Measurements from ENCODE around the gene SMYD1. TPM values are rescaled to one million over a fixed set of nuclear protein-coding genes. Genes with fewer than 3 reads are reported as not detected.

SMYD1 gene
- total RNA-seq, 2 experiments from 2014 or later: not detected

GRCh38 chr2:88125344-88125923 is 57.8 kb downstream of the SMYD1 start:
- ChIA-PET CTCF (no interaction called here), POLR2A (no interaction called here)
- H3K4me1 Mint-ChIP-seq (ENCODE audit: low read depth): no peaks in the 10 kb centered on the region

GRCh38 chr2:88125924-88126771 is 58.5 kb downstream of the SMYD1 start:
- ATAC-seq (no peak), DNase-seq (no peak)
- Mint-ChIP-seq H3K4me1 (ENCODE audit: low read depth) (no peaks in the 10 kb centered on the region), H3K27ac (no peak overlapping the region), H3K9me3 (ENCODE audit: insufficient read depth) (no peaks in the 10 kb centered on the region), H3K4me3 (no peak overlapping the region), H3K27me3 (ENCODE audit: low read depth) (peaks cover 6% of the 10 kb centered on the region), H3K36me3 (ENCODE audit: low read depth) (no peaks in the 10 kb centered on the region)
- ChIA-PET CTCF (no interaction called here), POLR2A (no interaction called here)

More at GRCh38 chr2:88125344-88125923, 57.8 kb downstream of the SMYD1 start:
- Mint-ChIP-seq H3K9me3 (ENCODE audit: insufficient read depth) (no peaks in the 10 kb centered on the region), H3K27ac (no peak overlapping the region), H3K36me3 (ENCODE audit: low read depth) (no peaks in the 10 kb centered on the region), H3K27me3 (ENCODE audit: low read depth) (peaks cover 6% of the 10 kb centered on the region), H3K4me3 (no peak overlapping the region)
- ATAC-seq (no peak), DNase-seq (no peak)

GRCh38 chr2:88126772-88127637 is 59.4 kb downstream of the SMYD1 start:
- Mint-ChIP-seq H3K4me3 (no peak overlapping the region), H3K36me3 (ENCODE audit: low read depth) (no peaks in the 10 kb centered on the region), H3K4me1 (ENCODE audit: low read depth) (no peaks in the 10 kb centered on the region), H3K27me3 (ENCODE audit: low read depth) (peaks cover 6% of the 10 kb centered on the region), H3K27ac (no peak overlapping the region), H3K9me3 (ENCODE audit: insufficient read depth) (no peaks in the 10 kb centered on the region)
- DNase-seq (no peak), ATAC-seq (no peak)
- ChIA-PET POLR2A (no interaction called here), CTCF (no interaction called here)

GRCh38 chr2:88127638-88127887 is 59.9 kb downstream of the SMYD1 start:
- H3K27ac Mint-ChIP-seq: no peak overlapping the region
- no peaks in the 10 kb centered on the region for H3K36me3 Mint-ChIP-seq (ENCODE audit: low read depth)
- H3K4me1 Mint-ChIP-seq (ENCODE audit: low read depth): no peaks in the 10 kb centered on the region
- CTCF ChIA-PET: no interaction called here
- POLR2A ChIA-PET: no interaction called here
- DNase-seq: no peak
- H3K9me3 Mint-ChIP-seq (ENCODE audit: insufficient read depth): no peaks in the 10 kb centered on the region
- ATAC-seq: no peak
- peaks cover 5% of the 10 kb centered on the region for H3K27me3 Mint-ChIP-seq (ENCODE audit: low read depth)
- H3K4me3 Mint-ChIP-seq: no peak overlapping the region

- Mint-ChIP-seq H3K4me3 (no peak within 1 kb of the TSS), H3K9me3 (ENCODE audit: insufficient read depth) (no peaks in the 10 kb centered on the region), H3K27me3 (ENCODE audit: low read depth) (peaks cover 3% of the 10 kb centered on the region), H3K36me3 (ENCODE audit: low read depth) (no peaks in the 10 kb centered on the region), H3K27ac (no peak within 1 kb of the TSS), H3K4me1 (ENCODE audit: low read depth) (no peaks in the 10 kb centered on the region)
- ATAC-seq (no peak), DNase-seq (no peak)
- POLR2A ChIA-PET: no interaction called here
- CTCF ChIA-PET: no interaction called here
Measured at GRCh38 chr2:88127888-88128653, 60.4 kb downstream of the SMYD1 start, which contains the start of gene FABP1. Gene FABP1, minus strand, starts transcription at chr2:88128062. Its CDS starts 45 bp downstream, at chr2:88128017.

- CTCF ChIA-PET: no interaction called here
- POLR2A ChIA-PET: no interaction called here
- Mint-ChIP-seq H3K9me3 (ENCODE audit: insufficient read depth) (no peaks in the 10 kb centered on the region), H3K36me3 (ENCODE audit: low read depth) (no peaks in the 10 kb centered on the region), H3K4me1 (ENCODE audit: low read depth) (no peaks in the 10 kb centered on the region), H3K27me3 (ENCODE audit: low read depth) (peaks cover 3% of the 10 kb centered on the region), H3K27ac (no peak overlapping the region), H3K4me3 (no peak overlapping the region)
- DNase-seq (no peak), ATAC-seq (no peak)
Measured at GRCh38 chr2:88128654-88129312, 61.2 kb downstream of the SMYD1 start.

- Mint-ChIP-seq H3K27ac (no peak overlapping the region), H3K9me3 (ENCODE audit: insufficient read depth) (no peaks in the 10 kb centered on the region), H3K4me3 (no peak overlapping the region), H3K4me1 (ENCODE audit: low read depth) (no peaks in the 10 kb centered on the region), H3K27me3 (ENCODE audit: low read depth) (no peaks in the 10 kb centered on the region), H3K36me3 (ENCODE audit: low read depth) (no peaks in the 10 kb centered on the region)
- ATAC-seq (no peak), DNase-seq (no peak)
- ChIA-PET CTCF (interaction anchor here (1.5 kb wide), 1 partner anchor 69 kb away, joined by 3 read pairs; no protein-coding TSS in a partner anchor), POLR2A (no interaction called here)
Measured at GRCh38 chr2:88129313-88129959, 61.8 kb downstream of the SMYD1 start.

GRCh38 chr2:88131201-88131998 is 63.8 kb downstream of the SMYD1 start:
- Mint-ChIP-seq H3K4me1 (ENCODE audit: low read depth) (no peaks in the 10 kb centered on the region), H3K4me3 (no peak overlapping the region), H3K36me3 (ENCODE audit: low read depth) (no peaks in the 10 kb centered on the region), H3K27me3 (ENCODE audit: low read depth) (no peaks in the 10 kb centered on the region), H3K9me3 (ENCODE audit: insufficient read depth) (no peaks in the 10 kb centered on the region), H3K27ac (no peak overlapping the region)
- POLR2A ChIA-PET: no interaction called here
- DNase-seq (no peak), ATAC-seq (no peak)
- CTCF ChIA-PET: interaction anchor here (0.8 kb wide), 1 partner anchor 60 kb away, joined by 4 read pairs; no protein-coding TSS in a partner anchor

- no peaks in the 10 kb centered on the region for H3K27me3 Mint-ChIP-seq (ENCODE audit: low read depth)
- ATAC-seq: no peak
- ChIA-PET CTCF (no interaction called here), POLR2A (no interaction called here)
- H3K27ac Mint-ChIP-seq: no peak overlapping the region
- no peak overlapping the region for H3K4me3 Mint-ChIP-seq
- H3K9me3 Mint-ChIP-seq (ENCODE audit: insufficient read depth): no peaks in the 10 kb centered on the region
- H3K36me3 Mint-ChIP-seq (ENCODE audit: low read depth): no peaks in the 10 kb centered on the region
- no peak for DNase-seq
- no peaks in the 10 kb centered on the region for H3K4me1 Mint-ChIP-seq (ENCODE audit: low read depth)
Measured at GRCh38 chr2:88131999-88132368, 64.4 kb downstream of the SMYD1 start.

- H3K4me1 Mint-ChIP-seq (ENCODE audit: low read depth): no peaks in the 10 kb centered on the region
- ATAC-seq (no peak), DNase-seq (no peak)
- H3K27ac Mint-ChIP-seq: no peak overlapping the region
- H3K36me3 Mint-ChIP-seq (ENCODE audit: low read depth): no peaks in the 10 kb centered on the region
- ChIA-PET CTCF (interaction anchor here (2.0 kb wide), 1 partner anchor 73 kb away, joined by 6 read pairs; no protein-coding TSS in a partner anchor), POLR2A (no interaction called here)
- H3K4me3 Mint-ChIP-seq: no peak overlapping the region
- H3K27me3 Mint-ChIP-seq (ENCODE audit: low read depth): no peaks in the 10 kb centered on the region
- no peaks in the 10 kb centered on the region for H3K9me3 Mint-ChIP-seq (ENCODE audit: insufficient read depth)
Measured at GRCh38 chr2:88133875-88134274, 66.2 kb downstream of the SMYD1 start.
